Activated CD8-positive, alpha-beta memory T cell treated with anti-CD3 and anti-CD28 coated beads, Interleukin-2, amount 50 U/mL, for 48 hours (primary cell): Measurements from ENCODE around the gene MICOS13.

Source experiments
- DNase-seq: peaks from one replicate; pipeline ENCODE4 v3.0.0-alpha.2; 2020

The MICOS13 gene

DNA sequence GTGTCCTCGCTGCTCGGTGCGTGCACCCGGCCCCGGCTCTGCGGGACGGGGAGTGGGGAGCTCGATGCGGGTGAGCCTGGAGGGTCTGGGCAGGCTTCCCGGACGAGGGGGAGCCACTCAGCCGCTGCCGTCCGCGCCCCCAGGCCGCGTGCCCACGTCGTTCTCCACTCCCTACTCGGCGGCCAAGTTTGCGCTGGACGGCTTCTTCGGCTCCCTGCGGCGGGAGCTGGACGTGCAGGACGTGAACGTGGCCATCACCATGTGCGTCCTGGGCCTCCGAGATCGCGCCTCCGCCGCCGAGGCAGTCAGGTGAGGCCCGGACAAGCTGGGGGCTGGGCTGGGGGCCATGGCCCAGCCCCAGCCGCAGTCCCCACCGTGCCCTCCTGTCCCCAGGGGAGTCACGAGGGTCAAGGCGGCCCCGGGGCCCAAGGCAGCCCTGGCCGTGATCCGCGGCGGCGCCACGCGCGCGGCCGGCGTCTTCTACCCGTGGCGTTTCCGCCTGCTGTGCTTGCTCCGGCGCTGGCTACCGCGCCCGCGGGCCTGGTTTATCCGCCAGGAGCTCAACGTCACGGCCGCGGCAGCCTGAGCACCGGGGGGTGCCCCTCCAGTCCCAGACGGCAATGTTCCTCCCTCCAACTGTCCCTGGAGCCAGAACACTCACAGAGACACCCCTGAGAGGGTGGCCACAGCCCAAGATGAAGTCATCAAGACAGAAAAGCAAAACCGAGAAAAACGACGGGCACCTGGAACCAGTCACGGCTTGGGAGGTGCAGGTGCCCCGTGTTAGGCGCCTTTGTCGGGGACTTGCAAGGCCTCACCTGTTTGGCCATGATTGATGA lies 7.3 kb upstream of the MICOS13 start:
- peak; percentile 59 for DNase-seq

DNA sequence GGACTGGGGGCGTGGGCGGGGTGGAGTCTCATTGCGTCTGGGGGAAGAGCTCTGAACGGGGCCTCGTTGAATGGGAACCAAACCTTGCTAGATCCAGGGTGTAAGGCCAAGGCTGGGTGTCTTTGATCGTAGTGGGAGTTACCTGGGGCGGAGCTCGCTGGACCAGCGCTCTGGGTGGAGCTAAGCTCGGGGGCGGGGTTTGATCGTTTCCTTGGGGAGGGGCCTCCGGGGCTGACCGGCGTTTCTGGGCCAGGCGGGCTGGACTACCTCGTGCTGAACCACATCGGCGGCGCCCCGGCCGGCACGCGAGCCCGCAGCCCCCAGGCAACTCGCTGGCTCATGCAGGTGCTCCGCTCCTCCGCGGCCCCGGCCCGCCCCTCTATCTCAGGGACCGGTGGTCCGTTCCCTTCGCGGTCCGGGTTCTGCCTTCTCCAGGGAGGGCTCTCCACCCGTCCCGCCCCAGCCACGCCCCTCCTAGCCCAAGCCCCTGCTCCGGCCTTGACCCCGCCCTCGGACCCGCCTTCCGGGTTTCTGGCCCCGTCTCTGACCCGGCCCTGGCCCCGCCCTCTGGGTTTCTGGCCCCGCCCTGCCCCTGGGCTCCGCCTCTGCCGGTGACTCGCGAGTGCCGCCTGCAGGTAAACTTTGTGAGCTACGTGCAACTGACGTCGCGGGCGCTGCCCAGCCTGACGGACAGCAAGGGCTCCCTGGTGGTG lies 6.5 kb upstream of the MICOS13 start:
- DNase-seq: peak; percentile 100

DNA sequence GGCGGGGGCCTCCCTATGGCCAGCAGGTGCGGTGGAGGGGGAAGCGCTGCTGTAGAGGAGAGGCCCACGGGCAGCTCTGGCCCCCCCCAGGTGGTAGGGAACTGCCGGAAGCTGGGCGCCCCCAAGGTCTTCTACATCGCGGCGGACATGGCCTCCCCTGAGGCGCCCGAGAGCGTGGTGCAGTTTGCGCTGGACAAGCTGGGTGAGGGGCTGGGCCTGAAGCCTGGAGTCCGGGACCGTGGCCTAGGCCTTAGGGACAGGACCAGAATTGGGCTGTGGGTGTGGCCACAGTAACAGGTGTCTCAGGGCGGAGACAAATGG lies 6.0 kb upstream of the MICOS13 start:
- DNase-seq: no peak

DNA sequence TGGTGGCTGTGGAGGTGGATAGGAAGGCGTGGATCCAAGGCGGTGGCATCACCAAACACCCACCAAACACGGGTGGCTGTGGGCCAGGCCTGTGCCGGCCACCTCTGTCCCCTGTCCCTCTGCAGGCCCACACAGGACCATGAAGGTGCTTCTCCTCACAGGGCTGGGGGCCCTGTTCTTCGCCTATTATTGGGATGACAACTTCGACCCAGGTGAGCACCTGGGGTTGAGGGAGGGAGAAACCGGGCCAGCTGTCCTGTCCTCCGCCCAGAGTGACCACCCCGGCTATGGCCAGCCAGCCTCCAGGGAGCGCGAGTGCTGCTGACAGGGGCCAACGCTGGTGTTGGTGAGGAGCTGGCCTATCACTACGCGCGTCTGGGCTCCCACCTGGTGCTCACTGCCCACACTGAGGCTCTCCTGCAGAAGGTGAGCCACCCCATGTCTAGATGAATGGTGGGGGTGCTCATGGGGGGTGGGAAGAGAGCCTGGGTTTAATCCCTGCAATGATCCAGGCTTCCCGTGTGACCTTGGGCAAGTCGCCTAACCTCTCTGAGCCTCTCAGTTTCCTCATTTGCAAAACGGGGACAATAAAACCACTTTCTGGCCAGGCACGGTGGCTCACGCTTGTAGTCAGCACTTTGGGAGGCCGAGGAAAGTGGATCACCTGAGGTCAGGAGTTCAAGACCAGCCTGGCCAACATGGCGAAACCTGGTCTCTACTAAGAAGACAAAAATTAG lies 4.5 kb upstream of the MICOS13 start:
- DNase-seq: no peak

DNA sequence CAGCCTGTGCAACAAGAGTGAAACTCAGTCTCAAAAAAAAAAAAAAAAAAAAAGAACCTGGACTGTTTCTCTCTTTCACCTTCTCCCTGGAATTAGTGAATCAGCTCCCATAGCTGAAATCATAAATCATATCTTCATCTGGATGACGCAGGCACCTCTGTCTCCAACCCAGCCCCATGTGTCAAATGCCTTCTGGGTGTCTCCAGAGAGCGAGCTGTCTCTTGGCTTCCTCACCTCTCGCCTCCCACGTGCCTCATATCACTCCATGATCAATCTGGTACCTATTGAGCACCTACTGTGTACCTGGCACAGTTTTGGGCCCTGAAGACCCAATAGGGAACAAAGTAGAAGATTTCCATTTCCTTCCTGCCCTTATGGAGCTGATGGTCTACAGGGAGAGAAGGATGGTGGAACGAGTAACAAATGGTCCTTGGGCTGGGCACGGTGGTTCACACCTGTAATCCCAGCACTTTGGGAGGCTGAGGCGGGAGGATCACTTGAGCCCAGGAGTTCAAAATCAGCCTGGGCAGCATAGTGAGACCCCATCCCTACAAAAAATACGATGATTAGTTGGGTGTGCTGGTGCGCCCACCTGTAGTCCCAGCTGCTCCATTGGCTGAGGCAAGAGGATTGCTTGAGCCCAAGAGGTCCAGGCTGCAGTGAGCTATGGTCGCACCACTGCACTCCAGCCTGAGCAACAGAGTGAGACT lies 3.0 kb upstream of the MICOS13 start:
- no peak for DNase-seq

DNA sequence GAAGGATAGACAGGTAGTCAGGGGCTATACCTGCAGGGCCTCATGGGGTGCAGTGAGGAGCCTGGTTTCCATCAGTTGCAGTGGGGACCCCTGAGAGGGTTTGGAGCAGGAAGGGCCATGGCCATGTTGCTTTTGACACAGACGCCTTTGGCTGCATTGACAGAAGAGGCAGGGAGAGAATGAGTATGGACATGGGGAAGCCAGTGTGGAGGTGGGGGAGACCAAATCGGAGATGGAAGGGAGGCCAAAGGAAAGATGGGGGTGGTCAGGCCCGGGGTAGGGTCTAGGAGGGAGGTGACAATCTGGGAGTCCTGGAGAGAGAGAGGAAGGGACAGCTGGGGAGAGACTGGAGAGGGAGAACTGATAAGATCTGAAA lies 1.8 kb upstream of the MICOS13 start:
- DNase-seq: no peak

DNA sequence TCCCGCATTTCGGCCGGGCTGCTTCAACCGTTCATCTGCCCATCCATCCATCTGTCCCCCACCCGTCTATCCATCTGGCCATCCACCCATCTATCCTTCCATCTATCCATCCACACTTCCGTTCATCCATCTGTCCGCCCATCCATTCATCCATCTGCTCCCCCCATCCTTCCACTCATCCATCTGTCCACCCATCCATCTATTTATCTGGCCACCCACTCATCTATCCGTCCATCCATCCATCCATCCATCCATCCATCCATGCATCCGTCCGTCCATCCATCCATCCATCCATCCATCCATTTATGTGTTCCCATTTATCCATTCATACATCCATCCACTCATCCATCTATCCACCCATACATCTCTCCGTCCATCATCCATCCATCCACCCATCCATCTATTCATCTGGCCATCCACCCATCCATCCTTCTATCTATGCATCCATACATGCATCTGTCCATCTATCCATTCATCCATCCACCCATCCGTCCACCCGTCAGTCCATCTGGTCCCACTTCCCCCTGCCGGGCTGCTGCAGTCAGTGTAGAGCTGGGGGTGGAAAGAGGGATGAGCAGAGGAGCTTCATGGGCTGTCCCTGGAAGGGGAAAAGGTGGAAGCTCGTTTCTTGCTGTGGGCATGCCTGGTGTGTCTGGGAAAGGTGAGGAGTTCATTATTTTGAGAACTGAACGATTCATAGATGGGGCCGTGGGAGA lies 1.2 kb upstream of the MICOS13 start:
- no peak for DNase-seq

DNA sequence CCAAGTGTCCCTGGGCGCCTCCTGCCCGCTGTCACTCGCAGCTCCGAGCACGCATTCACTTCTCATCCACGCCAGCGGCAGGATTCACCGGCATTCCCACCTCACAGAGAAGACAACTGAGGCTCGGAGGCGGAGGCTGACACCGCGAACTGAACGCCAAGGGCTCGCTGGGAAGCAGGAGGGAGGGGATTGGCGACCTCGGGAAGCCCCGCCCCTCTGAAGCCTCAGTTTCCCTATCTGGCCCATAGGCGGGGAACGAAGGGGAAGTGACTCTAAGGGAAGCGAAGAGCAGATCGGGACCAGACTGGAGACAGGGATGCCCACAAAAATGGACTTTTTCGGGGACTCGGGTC lies 256 bp downstream of the MICOS13 start:
- DNase-seq: no peak

DNA sequence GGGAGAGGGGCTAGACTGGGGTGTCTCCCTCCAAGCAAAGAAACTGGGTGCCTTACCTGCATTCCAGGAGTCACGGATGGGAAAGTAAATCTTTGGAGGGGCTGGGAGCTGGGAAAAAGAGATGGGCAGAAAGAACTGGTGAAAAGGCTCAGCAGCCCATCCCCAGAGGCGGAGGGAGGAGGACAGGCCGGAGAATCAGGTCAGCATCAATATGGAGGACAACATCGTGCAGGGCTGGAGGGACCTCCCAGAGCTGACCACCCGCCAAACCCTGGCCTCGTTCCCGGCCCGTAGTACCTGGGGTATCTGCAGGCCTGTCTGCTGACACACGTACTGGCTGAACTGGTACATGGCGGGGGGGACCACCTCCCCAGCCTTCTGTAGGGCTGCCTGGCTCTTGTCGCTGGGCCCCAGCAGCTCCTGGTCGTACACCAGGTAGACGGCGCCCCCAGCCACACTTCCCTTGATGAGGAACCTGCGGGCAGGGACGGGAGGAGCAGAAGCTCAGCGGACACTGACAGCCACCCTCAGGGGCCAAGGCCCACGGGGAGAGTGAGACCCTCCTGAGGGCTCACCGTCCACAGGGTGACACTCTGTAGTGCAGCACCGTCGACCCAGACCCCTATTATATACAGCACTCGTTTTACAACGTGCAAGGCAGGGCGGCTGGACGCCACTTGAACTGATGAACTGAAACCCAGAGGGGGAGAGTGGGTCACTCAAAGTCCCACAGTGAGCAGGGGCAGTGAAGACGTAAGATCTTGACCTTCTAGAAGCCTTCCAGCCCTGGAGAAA lies 830 bp downstream of the MICOS13 start:
- peak; percentile 52 for DNase-seq

DNA sequence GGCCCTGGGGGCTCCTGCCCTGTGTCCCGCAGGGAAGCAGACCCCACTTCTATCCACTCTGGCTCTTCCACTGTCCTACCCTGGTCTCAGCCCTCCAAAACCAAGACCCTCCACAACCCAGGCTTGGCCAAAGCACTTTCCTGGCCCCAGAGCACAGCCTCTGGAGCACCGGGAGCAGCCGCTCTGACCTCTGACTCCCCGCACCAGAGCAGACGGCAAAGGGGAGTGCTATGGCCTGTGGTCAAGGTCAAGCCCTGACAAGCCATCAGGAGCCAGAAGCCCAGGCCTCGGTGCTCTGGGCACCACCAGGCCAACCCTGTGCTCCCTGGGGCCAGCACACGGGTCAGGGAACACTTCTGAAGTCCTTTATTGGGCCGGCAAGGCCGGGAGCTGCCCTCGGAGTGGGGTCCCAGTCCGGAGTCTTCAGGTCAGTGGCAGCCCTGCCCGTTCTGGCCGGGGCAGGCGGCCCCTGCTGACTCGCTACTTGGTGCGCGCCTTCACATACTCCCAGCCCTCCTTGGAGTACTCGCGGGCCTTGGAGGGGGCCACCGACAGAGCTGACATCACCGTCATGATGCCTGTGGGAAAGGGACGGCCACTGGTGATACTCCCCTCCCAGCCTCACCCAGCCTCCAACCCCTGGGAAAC lies 2.1 kb downstream of the MICOS13 start:
- no peak for DNase-seq

DNA sequence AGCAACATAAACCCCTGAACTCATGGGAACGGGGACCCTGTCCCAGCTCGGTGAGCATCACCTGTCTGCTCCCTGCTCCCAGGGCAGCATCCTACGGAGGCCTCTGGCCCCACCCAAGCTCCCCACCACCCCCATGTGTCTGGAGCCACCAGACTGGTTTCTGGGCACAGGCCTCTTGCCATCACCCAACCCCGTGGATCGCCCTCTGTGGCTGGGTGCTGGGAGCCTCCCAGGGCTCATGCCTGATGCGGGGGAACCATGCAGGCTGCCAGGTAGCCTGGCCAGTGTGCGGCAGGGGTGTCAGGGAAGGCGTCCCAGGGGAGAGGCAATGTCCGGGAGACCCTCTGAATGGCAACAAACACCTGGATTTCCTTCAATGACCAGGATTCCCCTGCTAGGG lies 2.7 kb downstream of the MICOS13 start:
- no peak for DNase-seq

DNA sequence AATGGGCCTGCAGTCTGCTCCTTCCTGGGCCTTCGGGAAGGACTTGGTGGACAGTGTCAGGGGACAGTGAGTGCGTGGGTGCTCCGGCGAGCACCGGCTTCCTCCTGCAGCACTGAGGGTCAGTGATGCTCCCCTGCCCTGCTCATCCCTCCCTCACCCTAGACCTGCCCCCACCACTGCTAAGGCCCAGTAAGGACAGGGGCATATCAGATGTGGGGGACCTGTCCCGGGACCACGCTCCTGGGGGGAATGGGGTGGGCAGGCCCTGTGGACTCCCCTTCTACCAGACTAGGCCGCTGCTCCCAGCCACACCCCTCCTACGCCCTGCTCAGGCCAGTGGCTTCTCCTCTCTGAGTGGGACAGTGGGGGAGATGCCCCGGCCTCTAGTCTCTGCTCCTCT lies 3.2 kb downstream of the MICOS13 start:
- no peak for DNase-seq

DNA sequence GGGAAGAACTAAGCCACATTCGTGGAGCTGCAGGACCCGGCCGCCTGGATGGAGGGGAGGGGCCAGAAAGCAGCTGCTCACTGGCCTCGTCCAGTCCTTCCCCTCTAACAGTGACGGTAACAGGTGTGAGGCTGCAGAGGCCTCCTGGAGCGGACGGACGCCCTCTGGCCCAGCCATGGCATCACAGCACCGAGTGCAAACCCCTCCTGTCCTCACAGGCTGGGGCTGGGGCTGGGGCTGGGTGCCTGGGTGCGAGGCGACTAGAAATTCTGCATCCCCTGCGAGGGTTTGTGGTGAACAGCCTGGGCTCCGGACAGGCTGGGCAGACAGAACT lies 3.6 kb downstream of the MICOS13 start:
- no peak for DNase-seq

DNA sequence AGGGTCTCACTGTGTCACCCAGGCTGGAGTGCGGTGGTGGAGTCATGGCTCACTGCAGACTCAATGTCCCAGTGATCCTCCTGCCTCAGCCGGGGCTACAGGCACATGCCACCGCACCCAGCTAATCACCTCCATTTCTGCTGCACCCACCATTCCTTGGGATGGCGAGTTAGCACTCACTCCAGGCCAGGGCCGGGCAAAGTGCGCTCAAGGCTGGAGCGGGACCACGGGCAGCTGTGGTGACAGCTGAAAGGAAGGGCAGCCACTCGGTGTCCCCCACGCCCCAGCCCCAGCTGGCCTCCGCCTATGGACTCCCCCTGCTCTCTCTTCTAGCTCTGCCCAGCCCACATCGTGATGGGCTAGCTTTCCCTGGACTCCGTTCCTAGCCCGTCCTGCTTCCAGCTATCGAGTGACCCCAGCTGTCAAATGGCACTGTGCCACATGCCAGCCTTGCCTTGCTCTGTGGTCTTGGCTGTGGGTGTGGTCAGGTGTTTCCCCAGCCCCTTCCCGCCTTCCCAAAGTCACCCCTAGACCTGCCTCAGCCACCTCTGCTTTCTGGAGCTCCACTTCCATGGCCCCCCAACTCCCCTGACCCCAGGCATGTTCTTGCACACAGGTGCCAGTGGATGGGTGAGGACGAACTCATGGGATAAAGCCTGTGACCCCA lies 4.1 kb downstream of the MICOS13 start:
- DNase-seq: no peak

DNA sequence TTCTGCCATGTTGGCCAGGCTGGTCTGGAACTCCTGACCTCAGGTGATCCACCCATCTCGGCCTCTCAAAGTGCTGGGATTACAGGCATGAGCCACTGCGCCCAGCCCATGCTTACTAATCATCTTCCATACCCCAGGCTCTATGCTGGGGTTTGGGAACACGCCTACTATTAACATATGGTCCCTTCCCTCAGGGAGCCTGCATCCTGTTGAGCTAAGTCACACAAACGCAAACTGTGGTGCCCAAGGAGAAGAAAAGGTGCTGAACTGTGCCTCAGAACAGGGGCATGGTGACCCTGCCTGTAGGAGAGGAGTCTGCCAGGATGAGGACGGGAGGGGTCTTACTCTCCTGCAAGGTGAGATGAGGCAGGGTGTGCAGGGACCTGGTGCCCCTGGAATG lies 5.6 kb downstream of the MICOS13 start:
- no peak for DNase-seq

DNA sequence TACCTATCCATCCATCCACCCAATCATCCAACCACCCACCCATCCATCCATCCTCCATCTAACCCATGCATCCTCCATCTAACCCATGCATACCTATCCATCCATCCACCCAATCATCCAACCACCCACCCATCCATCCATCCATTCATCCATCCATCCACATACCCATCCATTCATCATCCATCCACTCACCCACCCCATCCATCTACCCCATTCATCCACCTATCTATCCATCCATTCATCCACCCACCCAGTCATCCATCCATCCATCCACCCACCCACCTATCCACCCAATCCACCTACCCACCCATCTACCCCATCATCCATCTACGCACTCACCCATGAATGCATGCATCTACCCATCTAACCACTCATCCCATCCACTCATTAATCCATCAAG lies 6.6 kb downstream of the MICOS13 start:
- no peak for DNase-seq

DNA sequence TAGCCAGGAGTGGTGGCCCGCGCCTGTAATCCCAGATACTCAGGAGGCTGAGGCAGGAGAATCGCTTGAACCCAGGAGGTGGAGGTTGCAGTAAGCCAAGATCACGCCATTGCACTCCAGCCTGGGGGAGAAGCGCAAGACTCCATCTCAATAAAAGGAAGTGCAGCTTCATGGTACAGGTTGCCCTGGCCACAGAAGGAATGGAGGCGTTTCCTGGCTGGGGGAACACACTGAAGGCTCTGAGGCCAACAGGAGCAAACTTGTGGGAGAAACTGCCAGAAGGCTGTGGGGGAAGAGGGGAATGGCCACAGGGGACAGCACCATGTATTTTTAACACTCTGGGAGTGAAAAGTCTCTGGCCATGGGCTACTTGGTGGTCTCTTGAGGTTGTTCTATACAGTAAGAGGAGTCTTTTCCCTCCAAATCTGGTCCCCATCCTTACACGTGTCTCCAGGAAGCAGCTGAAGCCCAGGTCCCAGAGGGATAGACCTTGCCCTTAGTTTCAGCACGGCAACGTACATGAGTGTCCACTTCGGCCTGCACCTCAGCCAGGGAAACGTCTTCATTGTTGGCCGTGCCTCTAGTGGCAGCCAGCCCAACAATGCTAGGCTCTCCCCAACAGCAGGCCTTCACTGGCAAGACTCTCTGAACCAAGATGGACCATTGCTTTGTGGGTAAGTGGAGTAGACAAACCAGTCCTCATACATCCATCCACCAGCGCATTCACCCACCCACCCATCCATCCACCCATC lies 7.4 kb downstream of the MICOS13 start:
- DNase-seq: no peak

DNA sequence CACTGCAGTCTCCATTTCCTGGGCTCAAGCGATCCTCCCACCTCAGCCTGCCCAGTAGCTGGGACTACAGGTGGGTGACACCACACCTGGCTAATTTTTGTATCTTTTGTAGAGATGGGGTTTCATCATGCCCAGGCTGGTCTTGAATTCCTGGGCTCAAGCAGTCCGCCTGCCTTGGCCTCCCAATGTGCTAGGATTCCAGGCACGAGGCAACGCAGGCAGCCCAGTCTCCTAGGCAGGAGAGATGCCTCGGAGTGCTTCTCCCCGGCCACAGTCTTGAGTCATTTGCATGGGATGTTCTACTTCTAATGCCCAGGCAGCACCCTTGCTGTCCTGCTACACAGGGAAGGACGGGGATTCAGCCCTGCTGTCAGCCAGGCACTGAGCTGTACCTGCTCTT lies 8.7 kb downstream of the MICOS13 start:
- no peak for DNase-seq

DNA sequence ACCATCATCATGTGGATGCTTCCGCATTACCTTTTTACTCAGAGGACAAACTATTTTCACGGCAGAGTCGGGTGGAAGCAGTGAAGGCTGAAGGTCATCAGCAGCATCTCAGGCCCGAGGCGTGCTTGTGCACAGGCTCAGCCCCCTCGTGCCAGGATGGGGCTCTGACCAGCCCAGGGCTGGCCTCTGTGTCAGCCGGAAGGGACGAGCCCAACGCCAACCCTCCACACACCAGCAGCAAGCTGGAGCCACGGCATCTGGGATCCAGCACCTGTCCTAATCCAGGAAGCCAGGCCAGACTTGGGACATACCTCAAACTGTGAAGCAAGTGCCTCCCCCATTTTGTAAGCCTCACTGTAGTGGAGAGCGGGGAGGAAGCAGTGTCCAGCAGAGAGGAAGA lies 11.1 kb downstream of the MICOS13 start:
- DNase-seq: no peak

DNA sequence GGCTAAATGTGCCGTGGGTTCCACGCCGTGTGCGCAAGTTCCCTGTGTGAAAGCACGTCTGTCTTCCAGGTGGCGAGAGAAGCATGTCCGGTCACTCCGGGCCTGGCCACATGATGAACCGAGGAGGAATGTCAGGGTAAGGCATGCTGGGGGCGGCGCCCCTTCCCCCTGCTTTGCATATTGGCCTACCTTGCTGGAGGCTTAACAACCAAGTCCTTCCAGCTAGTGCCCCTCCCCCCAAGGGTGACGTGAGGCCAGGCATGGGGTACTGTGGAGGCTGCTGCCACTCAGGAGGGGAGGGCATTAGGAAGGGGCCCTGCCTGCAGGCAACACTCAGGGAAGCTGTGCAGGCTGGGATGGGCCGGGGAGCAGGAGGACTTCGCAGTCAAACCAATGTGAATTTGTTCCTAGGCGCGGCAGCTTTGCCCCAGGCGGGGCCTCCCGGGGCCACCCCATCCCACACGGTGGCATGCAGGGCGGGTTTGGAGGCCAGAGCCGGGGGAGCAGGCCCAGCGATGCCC lies 12.5 kb downstream of the MICOS13 start:
- no peak for DNase-seq
